C4-2B (cell line): ENCODE measurements around the gene PDZD8.

Experiments
- ZFX ChIP-seq: fragments of 450-650 bp; IDR thresholded peaks from 2 replicates; pipeline ENCODE4 v1.6.1; 2017
- TF ChIP-seq, protein P1 (sequence below): fragments of 450-650 bp; conservative IDR thresholded peaks from 2 replicates; pipeline ENCODE4 v1.5.1; 2017; ENCODE audit warnings: mild to moderate bottlenecking

DNA sequence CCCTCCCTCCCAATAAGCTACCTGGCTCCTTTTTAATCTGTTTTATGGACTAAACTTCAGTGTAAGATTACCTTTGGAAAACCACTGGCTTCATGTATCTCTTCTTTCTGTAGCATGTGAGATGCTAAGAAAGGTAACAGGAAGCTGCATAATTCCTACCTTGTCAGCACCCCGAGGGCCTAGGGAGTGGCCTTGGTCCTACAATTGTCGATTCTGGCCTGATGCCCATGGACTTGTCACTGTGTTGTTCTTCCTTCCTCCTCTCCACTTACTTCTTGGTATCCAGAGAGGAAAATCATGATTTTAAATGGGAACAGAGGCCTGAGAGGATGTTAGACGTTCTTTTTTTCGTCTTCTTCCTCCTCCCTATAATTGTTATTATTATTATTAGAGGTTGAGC is 42.9 kb upstream of the PDZD8 start:
- TF ChIP-seq, protein P1, sequence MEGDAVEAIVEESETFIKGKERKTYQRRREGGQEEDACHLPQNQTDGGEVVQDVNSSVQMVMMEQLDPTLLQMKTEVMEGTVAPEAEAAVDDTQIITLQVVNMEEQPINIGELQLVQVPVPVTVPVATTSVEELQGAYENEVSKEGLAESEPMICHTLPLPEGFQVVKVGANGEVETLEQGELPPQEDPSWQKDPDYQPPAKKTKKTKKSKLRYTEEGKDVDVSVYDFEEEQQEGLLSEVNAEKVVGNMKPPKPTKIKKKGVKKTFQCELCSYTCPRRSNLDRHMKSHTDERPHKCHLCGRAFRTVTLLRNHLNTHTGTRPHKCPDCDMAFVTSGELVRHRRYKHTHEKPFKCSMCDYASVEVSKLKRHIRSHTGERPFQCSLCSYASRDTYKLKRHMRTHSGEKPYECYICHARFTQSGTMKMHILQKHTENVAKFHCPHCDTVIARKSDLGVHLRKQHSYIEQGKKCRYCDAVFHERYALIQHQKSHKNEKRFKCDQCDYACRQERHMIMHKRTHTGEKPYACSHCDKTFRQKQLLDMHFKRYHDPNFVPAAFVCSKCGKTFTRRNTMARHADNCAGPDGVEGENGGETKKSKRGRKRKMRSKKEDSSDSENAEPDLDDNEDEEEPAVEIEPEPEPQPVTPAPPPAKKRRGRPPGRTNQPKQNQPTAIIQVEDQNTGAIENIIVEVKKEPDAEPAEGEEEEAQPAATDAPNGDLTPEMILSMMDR = no peak
- TF ChIP-seq ZFX = no peak
